DMS153 treated with DMSO at 0.1 percent for 48 hours (cell line): ENCODE results near the gene METTL25.

Experiments
- DNase-seq: peaks from one replicate; lab custom pipeline; 2025; ENCODE audit not compliant: unreplicated experiment; lab: John Stamatoyannopoulos, UW

The METTL25 gene

GRCh38 chr12:82523996-82524395 is 165.7 kb downstream of the METTL25 start:
- no peak for DNase-seq

- no peak for DNase-seq
These were observed 166.3 kb downstream of the METTL25 start for GRCh38 chr12:82524641-82525040.

- no peak for DNase-seq
These were observed 167.3 kb downstream of the METTL25 start for GRCh38 chr12:82525616-82526015.

GRCh38 chr12:82527165-82527780 is 168.9 kb downstream of the METTL25 start:
- peak; percentile 60 for DNase-seq
